Frontal cortex (tissue), 4 donors: Measurements from ENCODE around the gene HEPACAM. TPM values are rescaled to one million over a fixed set of nuclear protein-coding genes. Genes with fewer than 3 reads are reported as not detected.

Source experiments
- DNase-seq, 2 donors: peaks; one replicate each; pipeline ENCODE4 v3.0.0; 2012; ENCODE audit warnings: low spot score in 2 of 2
- FAIRE-seq: peaks from 2 replicates; lab custom pipeline; 2012; peaks lifted over from hg19 to GRCh38; lab: Jason Lieb, UNC
- total RNA-seq: library from RNA; depleted of rRNA; stranded (reverse); fragments of >200 nt; gene quantifications from one replicate; pipeline ENCODE4 v1.2.3, GENCODE V29; 2014
- donor health status: control.
- donor health status: control.
- donor health status: control.

HEPACAM gene
- total RNA-seq, 1 donor from 2014 or later = 6.9 TPM

DNA sequence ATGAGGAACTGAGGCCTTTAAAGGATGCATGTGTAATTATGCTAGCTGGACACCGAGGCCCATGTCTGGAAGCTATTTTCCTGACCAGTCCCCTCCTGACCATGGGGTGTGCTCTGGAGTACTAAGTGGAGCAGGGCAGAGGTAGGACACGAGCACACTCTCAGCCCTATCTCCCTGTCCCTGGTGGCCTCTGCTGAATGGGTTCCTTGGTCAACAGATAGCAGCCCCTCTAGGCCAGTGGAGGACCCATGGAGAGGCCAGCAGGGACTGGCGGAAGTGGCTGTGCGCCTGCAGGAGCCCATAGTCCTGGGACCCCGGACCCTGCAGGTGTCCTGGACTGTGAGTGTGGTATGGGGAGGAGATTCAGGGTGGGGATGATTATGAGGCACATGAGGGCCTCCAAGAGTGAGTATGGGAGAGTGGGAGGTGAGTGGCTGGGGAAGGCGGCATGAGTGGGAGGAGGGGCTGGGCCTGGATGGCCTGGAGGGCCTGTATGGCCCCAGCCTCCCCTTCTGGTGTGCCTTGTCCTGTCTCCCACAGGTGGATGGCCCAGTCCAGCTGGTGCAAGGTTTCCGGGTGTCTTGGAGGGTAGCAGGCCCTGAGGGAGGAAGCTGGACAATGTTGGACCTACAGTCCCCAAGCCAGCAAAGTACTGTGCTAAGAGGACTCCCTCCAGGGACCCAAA, 61.1 kb downstream of the HEPACAM start:
- FAIRE-seq (no peak), DNase-seq (no peak)

DNA sequence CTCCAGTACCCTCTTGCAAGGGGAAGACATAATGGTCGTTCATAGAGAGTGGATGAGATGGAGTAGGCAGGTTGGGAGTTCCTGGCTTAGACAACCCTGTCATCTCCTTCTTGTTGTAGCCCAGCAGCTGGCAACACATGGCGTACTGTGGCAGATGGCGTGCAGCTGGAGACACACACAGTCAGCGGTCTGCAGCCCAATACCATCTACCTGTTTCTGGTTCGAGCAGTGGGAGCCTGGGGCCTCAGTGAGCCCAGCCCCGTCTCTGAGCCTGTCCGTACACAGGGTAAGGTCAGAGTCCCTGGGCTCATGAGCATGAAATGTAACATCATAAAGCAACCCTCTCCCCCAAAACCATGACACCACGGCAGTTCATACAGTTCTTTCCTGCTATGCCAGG, 61.9 kb downstream of the HEPACAM start:
- FAIRE-seq (no peak), DNase-seq (no peak)

DNA sequence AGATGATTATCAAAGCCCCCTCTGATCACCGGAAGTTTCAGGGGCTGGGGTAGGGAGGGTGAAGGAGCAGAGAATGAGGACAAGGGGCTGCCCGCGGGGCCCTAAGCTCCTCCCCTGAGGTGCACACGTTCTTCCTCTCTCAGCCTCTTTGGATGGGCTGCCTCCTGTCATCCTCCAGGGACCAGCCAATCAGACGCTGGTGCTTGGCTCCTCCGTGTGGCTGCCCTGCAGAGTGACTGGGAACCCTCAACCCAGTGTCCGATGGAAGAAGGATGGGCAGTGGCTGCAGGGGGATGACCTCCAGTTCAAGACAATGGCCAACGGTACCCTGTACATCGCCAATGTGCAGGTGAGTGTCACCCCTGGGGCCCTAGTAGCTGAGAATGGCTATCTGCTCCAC, 63.1 kb downstream of the HEPACAM start:
- DNase-seq (no peak), FAIRE-seq (no peak)

DNA sequence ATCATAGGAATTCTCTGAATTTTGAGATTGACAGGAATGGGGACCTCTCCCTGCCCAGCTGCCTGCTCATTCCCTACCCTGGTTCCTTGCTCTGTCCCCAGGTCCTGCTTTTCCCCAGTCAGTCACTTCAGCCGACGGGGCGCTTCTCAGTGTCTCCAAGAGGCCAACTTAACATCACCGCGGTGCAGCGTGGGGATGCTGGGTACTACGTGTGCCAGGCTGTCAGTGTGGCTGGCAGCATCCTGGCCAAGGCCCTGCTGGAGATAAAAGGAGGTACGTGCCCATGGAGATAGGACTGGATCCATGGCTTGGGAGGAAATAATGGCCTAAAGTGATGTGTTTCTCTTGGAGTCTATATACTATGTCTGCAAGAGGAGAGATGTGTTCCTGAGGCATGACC, 63.6 kb downstream of the HEPACAM start:
- DNase-seq = no peak
- no peak for FAIRE-seq

DNA sequence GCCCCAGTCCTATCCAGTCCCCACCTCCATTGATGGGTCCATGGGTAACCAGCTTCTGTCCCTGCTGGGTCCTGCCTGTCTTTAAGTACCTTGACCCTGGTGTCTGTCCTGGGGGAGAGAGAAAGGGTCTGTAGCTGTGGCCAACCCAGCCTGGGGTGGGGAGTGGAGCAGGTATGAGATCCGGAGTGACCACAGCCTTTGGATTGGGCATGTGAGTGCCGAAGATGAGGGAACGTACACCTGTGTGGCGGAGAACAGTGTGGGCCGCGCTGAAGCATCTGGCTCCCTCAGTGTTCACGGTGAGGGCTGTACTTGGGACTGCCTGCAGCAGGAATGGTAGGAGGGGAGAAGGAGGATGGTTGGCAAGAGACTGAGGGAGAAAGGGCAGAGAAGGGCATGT, 65.4 kb downstream of the HEPACAM start:
- DNase-seq (no peak), FAIRE-seq (no peak)

DNA sequence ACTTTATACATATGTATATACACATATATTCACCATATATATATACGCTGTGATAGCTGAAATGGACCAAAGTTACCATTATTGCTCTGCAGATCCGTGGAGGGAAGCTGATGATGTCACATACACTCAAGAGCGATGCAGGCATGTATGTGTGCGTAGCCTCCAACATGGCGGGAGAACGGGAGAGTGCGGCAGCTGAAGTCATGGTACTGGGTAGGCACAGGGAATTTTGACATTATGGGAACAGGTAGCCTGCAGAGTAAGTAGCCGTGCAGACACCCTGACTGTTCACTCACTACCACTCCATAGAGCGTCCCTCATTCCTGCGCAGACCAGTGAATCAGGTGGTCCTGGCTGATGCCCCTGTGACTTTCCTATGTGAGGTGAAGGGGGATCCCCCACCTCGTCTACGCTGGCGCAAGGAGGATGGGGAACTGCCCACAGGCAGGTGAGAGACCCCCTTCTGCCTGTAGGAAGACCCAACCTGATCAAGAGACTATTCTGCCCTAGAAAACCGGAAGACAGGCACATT, 65.9 kb downstream of the HEPACAM start:
- no peak for FAIRE-seq

DNA sequence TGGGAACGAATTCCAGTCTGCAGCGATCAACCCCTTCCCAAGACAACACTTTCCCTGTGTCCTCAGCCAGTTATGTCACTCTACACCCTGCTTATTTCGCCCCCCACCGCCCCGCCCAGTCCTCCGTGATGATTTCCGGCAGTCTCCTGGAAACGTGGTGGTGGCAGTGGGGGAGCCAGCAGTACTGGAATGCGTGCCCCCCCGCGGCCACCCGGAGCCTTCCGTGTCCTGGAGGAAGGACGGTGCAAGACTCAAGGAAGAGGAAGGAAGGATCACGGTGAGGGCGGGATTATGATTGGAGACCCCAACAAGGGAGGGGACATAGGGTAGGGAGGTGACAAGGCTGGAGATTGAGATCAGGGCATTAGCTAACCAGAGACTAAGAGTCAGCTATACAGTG, 66.5 kb downstream of the HEPACAM start:
- FAIRE-seq = no peak

More for the DNA sequence above, 65.9 kb downstream of the HEPACAM start:
- DNase-seq = no peak

More for the DNA sequence above, 66.5 kb downstream of the HEPACAM start:
- DNase-seq = no peak

Other genes starting within 250 kb of the HEPACAM start
- gene NRGN, start 196.1 kb downstream of the HEPACAM start, total RNA-seq = 2.9 TPM
- not detected for gene VSIG2, start 183.8 kb downstream of the HEPACAM start, total RNA-seq
- 3.7 TPM for gene ESAM, start 173.8 kb downstream of the HEPACAM start, total RNA-seq
- 22.4 TPM for gene MSANTD2, start 135.6 kb downstream of the HEPACAM start, total RNA-seq
- gene ROBO3, start 70.6 kb downstream of the HEPACAM start, total RNA-seq = 10.2 TPM
- gene ROBO4, start 38.2 kb downstream of the HEPACAM start, total RNA-seq = 1.6 TPM
- not detected for gene HEPN1, start 16.8 kb downstream of the HEPACAM start, total RNA-seq
- gene CCDC15, start 18.2 kb upstream of the HEPACAM start, total RNA-seq = 3.7 TPM
- 1.2 TPM for gene SLC37A2, start 127.3 kb upstream of the HEPACAM start, total RNA-seq
- gene TMEM218, start 175.6 kb upstream of the HEPACAM start, total RNA-seq = 18.8 TPM
- gene PKNOX2, start 228.7 kb upstream of the HEPACAM start, total RNA-seq = 4.9 TPM